AG10803 (cell line): ENCODE results near the gene C19orf73.

Experiments used
- DNase-seq: peaks from one replicate; pipeline ENCODE4 v3.0.0; 2010; ENCODE audit warnings: low read depth
- H3K4me3 ChIP-seq: 2 replicates; pipeline ENCODE4 v1.5.1; 2011; ENCODE audit warnings: mild to moderate bottlenecking, low read length, control low read depth
- TF ChIP-seq, protein P1 (sequence below): conservative IDR thresholded peaks from 2 replicates; pipeline ENCODE4 v1.5.1; 2011; ENCODE audit warnings: mild to moderate bottlenecking, low read length, control low read depth, inconsistent platforms

C19orf73 gene, protein sequence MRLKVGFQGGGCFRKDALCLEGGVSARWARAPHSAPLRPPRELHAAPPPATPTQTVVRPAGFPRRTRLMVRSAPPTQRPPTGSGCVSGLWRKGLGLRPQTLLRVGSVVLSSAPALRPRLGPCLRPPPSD

DNA sequence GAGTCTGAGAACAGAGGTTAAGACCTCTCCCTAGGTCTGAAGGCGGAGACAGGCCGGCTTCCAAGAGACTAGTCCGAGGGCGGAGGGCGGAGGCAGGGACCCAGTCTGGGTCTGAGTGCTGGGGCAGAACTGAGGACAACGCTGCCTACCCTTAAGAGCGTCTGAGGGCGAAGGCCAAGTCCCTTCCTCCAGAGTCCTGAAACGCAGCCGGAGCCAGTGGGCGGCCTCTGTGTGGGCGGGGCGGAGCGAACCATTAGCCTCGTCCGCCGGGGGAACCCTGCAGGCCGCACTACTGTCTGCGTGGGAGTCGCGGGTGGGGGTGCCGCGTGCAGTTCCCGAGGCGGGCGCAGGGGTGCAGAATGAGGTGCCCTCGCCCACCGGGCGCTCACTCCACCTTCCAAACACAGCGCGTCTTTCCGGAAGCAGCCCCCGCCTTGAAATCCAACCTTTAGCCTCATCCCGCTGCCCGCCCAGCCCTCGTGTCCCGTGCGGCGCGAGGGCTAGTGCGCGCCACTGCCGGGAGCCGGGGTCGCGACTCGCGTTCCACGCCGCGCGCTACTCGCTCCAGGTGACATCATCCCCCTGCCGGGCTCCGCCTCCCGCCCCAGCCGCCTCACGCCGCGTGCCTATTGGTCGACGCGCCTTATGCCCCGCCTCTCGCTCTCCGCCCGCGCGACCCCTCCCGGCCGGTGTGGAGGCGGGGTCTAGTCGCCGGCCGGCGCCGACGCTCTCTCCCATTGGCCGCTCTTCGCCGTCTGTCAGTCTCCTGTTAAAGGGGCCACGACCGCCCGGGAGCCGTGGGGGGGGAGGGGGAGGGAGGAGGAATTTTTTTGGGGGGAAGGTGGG is at the start of gene C19orf73:
C19orf73 (minus strand) TSS at position 579 of the 846 bp plus-strand sequence; CDS start at position 458, 121 bp downstream.
- TF ChIP-seq, protein P1, sequence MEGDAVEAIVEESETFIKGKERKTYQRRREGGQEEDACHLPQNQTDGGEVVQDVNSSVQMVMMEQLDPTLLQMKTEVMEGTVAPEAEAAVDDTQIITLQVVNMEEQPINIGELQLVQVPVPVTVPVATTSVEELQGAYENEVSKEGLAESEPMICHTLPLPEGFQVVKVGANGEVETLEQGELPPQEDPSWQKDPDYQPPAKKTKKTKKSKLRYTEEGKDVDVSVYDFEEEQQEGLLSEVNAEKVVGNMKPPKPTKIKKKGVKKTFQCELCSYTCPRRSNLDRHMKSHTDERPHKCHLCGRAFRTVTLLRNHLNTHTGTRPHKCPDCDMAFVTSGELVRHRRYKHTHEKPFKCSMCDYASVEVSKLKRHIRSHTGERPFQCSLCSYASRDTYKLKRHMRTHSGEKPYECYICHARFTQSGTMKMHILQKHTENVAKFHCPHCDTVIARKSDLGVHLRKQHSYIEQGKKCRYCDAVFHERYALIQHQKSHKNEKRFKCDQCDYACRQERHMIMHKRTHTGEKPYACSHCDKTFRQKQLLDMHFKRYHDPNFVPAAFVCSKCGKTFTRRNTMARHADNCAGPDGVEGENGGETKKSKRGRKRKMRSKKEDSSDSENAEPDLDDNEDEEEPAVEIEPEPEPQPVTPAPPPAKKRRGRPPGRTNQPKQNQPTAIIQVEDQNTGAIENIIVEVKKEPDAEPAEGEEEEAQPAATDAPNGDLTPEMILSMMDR: no peak
- DNase-seq: peak; percentile 91
- peak within 1 kb of the TSS; percentile 79 for H3K4me3 ChIP-seq

DNA sequence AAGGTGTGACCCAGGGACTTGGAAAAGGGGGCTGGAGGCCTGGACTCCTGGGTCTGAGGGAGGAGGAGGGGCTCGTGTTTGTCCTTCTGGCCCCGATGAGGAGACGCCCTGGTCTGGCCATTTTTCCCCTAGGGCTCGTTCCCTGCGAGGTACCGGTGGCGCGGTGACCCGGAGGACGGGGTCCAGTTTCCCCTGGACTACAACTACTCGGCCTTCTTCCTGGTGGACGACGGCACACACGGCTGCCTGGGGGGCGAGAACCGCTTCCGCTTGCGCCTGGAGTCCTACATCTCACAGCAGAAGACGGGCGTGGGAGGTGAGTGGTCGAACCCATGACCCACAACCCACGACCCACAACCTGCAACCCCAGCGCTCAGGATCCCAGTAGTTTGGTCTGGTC is 49.5 kb upstream of the C19orf73 start:
- H3K4me3 ChIP-seq: no peak overlapping the region
- TF ChIP-seq, protein P1: no peak
- no peak for DNase-seq

DNA sequence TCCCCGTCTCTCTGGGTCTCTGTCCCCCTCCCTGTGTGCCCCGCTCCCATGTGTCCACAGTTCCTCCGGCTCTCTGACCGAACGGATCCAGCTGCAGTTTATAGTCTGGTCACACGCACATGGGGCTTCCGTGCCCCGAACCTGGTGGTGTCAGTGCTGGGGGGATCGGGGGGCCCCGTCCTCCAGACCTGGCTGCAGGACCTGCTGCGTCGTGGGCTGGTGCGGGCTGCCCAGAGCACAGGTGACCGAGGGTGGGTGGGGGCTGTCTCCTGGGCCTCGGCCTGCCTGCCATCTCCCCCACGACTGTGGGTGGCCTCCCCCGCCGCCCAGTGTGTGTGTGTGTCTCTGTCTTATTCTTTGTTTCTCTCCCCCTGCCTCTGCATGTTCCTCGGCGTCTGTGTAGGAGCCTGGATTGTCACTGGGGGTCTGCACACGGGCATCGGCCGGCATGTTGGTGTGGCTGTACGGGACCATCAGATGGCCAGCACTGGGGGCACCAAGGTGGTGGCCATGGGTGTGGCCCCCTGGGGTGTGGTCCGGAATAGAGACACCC is 49.0 kb upstream of the C19orf73 start:
- no peak overlapping the region for H3K4me3 ChIP-seq
- no peak for DNase-seq
- TF ChIP-seq, protein P1: no peak

DNA sequence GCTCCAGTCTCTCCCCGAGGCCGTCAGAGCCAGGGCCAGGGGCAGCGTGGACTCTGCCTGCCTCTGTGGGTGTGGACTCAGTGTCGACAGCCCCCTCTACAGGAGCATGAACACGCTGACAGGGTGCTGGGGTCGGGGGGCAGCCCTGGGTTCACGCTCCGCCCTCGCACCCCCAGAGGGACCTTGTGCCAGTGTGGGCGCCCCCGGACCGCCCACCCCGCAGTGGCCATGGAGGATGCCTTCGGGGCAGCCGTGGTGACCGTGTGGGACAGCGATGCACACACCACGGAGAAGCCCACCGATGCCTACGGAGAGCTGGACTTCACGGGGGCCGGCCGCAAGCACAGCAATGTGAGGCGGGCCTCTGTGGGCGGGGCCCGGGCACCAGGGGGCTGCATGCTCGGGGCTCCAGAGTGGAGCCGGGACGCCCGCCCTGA is 46.9 kb upstream of the C19orf73 start:
- TF ChIP-seq, protein P1: no peak
- DNase-seq: no peak
- H3K4me3 ChIP-seq: no peak overlapping the region

DNA sequence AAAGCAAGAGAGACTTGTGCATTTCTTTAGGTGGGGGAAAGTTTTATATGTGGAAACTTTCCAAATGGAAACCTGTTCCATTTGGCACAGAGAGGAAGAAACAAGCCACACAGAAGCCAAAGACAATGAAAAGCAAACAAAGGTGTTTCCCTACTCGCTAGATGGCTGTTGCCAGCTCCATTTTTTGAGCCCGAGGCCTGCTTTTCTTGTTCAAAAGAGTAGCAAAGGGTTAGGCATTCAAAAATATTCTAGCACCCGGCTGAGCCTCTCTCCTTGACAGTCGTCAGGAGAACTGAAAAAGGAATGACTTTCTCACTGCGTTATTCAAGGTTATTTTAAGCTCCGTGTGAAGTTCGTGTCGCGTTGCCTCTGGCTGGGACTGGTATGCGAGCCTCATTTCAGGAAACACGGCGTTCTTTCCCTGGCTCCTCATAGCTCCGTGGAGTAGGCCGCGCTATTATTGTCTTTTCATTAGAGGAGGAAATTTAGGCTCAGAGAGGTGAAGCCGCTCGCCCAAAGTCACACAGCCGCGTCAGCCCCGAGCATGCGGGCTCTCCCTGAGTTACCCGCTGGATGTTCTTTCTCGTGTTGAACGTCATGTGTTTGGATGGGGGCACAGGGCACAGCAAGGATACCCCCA is 46.3 kb upstream of the C19orf73 start:
- TF ChIP-seq, protein P1: no peak
- DNase-seq: no peak
- no peak overlapping the region for H3K4me3 ChIP-seq

DNA sequence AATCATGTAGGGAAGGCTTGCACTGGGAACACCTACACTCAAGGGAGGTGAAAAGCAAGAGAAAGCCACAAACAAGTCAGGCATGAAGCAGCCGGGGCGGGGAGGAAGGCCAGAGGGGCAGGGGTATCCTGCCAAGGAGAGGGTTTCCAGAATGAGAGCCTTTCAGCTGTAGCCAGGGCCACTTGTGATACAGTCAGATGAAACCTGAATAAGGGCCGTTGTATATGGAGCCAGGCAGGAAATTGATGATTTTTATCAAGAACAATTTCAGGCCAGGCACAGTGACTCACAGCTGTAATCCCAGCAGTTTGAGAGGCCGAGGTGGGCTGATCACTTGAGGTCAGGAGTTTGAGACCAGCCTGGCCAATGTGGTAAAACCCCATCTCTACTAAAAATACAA is 43.0 kb upstream of the C19orf73 start:
- no peak overlapping the region for H3K4me3 ChIP-seq
- DNase-seq: no peak
- TF ChIP-seq, protein P1: no peak
